ENCODE data around the gene MYBL2.
"Not testable (repeated sequence)": the region's sequence is repeated elsewhere in the genome, so short reads cannot be mapped to it uniquely, and the experiment has no call there.

DNA sequence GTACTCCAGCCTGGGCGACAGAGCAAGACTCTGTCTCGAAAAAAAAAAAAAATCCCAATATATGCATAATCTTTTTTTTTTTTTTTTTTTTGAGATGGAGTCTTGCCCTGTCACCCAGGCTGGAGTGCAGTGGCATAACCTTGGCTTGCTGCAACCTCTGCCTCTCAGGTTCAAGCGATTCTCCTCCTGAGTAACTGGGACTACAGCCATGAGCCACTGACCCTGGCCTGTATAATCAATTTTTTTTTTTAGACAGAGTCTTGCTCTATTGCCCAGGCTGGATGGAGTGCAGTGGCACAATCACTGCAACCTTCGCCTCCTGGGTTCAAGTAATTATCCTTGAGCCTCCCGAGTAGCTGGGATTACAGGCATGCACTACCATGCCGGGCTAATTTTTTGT, 11.7 kb upstream of the MYBL2 start:
- not testable (repeated sequence) for TF ChIP-seq EZH2phosphoT487 (IDR thresholded peaks at IDR 0.05; ENCODE audit: borderline replicate concordance, low read length); EZH2 (IDR thresholded peaks at IDR 0.05; ENCODE audit: low read length, unreplicated experiment)
- TF ChIP-seq, protein P1, sequence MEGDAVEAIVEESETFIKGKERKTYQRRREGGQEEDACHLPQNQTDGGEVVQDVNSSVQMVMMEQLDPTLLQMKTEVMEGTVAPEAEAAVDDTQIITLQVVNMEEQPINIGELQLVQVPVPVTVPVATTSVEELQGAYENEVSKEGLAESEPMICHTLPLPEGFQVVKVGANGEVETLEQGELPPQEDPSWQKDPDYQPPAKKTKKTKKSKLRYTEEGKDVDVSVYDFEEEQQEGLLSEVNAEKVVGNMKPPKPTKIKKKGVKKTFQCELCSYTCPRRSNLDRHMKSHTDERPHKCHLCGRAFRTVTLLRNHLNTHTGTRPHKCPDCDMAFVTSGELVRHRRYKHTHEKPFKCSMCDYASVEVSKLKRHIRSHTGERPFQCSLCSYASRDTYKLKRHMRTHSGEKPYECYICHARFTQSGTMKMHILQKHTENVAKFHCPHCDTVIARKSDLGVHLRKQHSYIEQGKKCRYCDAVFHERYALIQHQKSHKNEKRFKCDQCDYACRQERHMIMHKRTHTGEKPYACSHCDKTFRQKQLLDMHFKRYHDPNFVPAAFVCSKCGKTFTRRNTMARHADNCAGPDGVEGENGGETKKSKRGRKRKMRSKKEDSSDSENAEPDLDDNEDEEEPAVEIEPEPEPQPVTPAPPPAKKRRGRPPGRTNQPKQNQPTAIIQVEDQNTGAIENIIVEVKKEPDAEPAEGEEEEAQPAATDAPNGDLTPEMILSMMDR (conservative IDR thresholded peaks at IDR 0.05; ENCODE audit: low read depth, low read length) = not testable (repeated sequence)

Measured in PC-3 (cell line).